ENCODE data around the gene EDEM1.
"Not testable (repeated sequence)": the region's sequence is repeated elsewhere in the genome, so short reads cannot be mapped to it uniquely, and the experiment has no call there.

The EDEM1 gene

DNA sequence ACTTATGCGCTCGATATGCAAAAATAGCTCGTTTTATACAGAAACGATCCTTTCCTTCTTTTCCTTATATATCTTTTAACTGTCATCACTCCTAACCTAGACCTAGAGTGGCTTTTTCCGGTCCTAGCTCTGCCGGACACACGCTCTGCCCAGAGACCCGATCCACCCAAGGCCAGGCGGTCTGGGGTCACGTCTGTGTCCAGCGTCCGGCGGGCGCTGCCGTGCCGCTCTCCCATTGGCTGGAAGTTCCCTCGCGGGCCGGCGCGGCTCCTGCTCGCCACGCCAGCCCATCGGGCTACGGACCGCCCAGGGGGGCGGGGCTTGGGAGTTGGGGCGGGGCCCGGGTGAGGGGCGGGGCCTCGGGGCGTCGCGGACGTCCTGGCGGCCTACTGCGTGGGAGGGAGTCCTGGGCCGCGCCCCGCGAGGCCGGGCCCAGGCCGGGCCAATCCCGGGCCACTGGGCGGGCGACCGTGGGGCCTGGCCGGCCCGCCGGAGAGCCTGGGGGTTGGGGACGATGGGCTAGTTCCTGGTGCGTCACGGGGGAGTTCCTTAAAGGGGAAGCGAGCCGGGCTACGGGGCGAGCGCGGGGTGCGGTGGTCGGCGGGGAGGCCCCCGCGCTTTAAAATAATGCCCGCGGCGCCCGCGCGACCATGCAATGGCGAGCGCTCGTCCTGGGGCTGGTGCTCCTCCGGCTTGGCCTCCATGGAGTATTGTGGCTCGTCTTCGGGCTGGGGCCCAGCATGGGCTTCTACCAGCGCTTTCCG, at the start of gene EDEM1:
Gene EDEM1 (plus strand): TSS at position 552 of the 764 bp plus-strand sequence. CDS start 99 bp downstream, at position 651.
- DNase-seq, result peak; percentile 77 to 88 (median 84)

DNA sequence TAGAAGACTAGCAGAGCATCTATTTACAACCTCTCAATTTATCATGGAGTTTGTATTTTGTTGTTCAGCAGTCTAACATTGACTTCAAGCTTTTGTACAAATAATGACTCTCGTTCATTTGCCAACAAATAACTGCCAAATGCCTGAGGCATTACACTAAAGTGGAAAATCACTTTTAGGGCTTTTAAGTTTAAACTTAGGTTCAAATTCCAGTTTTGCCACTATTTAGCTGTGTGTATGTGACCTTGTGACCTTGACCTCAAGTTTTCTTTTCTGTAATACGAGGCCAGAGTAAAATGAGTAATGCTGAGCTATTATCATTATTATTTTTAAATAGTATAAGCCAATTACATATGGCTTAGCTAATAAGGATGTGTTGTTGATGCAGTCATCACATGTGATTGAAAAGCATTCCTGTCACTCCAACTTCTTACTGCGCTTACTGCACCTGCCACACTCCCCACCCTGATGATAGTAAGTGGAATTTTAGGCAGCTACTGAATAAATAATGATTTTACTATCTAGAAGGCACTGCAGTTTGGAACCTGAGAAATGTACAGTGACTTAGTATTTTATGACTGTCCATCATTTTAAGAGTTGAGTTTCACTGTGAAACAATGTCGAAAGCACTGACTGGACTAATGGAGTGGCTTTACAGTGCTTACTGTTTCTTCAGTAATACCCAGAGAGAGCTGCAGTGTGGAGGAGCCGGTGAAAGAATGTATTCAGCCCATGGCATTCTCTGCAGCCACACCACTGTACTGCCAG, 49.1 kb upstream of the EDEM1 start:
- peak in 1 of 3 experiments; percentile 37 for DNase-seq

DNA sequence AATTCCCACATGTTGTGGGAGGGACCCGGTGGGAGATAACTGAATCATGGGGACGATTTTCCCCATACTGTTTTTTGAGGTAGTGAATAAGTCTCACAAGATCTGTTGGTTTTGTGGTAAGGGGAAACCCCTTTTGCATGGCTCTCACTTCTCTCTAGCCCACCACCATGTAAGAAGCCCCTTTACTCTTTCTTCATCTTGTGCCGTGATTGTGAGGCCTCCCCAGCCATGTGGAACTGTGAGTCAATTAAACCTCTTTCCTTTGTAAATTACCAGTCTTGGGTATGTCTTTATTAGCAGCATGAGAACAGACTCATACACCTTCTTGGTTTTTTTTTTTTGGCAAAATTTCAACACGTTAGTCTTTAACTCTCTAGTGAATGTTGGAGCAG, 47.3 kb upstream of the EDEM1 start:
- DNase-seq, result no peak

DNA sequence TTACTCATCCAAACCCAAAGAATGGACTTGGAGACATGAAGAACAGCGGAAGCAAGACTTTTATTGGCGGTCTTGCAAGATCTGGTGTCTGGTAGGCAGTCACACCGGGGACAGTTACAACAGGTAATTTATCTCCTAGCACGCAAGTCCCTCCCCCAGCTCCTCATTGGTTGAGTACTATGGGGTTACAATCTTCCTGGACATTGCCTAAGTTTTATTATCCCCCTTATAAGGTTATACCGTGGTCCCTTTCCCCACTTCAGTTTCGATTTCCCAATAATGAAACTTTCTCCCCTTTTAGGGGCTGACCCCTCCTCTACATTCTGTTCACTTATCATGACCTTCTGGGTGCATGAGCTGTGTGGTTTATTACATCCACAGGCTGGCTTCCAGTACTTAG, 46.7 kb upstream of the EDEM1 start:
- DNase-seq, result no peak

DNA sequence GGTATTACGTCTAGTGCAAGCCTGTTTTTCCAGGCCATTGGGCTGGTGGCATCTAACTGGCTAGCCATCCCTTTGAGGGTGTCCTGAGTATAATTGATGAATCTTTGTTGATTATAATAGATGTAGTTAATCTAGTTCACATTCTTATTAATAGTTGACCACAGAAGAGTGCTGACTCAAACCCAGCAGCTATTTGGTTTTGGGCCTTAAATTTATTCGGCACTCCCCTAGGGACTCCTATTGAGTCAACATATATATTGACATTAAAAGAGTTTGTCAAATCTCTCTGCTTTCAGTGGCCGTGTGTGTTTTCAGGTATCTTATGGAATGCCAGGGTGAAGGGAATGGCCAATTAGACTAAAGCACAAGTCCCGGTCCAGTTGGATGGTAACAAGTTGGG, 45.7 kb upstream of the EDEM1 start:
- DNase-seq, result no peak

DNA sequence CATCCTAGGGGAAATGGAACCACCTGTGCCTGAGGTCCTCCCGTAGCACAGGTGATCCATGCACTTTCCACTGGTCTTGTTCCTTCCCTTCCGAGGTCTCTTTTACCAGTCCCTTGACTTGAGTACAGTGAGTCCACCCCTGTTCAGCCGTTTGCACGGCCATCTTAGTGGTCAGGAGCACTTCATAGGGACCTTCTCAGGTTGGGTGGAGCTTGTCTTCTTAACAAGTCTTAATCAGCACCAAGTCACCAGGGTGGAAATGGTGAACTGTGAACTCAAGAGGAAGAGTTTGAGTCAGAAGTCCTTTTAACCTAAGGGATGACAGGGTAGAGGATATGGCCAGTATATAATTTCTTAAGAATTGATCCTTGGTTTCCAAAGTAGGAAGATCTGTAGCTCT, 44.0 kb upstream of the EDEM1 start:
- DNase-seq, result no peak

DNA sequence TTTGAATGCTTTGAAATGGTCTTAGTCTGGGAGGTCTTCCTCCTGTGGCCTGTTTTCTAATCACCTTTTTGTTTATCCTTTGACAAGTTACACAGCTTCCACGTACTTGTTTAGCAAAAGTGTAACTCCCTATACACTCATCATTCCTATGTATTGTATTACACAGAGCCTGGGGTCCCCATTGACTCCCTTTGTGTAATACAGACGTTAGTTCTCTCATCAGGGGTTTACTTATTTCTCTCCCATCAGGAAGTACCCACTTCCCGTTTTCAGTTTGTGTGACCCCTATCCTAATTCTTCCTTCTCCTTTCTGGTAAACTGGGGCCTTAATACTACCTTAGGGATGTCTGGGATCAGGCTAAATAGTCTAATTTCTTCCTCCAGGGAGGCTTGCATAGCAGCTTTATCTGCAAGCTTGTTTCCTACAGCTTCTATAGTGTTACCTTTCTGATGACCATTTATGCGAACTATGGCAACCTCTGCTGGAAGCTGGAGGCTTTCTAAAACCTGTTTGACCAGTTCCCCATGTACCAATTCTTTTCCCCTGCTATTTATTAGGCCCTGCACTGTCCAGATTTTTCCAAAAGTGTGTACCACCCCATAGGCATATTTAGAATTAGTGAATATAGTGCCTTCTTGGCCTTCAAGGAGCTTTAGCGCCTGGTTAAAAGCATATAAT, 43.1 kb upstream of the EDEM1 start:
- DNase-seq, result peak in 1 of 3 experiments; percentile 59

DNA sequence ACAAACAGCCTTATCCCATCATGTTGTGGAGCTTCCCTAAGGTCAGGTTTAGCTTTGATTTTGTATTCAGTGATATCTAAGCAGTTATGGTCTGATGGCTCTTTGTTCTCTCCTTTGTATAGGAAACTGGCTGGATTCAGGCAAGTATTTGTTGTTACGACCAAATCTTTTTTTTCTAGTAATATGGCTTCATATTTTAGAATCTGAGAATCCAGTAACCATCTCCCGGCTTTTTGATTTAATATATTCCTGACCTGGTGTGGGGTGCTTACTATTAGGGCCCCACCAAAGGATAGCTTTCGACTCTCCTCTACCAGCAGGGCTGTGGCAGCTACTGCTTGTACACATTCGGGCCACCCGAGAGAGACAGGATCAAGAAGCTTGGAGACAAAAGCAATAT, 42.4 kb upstream of the EDEM1 start:
- DNase-seq, result no peak

DNA sequence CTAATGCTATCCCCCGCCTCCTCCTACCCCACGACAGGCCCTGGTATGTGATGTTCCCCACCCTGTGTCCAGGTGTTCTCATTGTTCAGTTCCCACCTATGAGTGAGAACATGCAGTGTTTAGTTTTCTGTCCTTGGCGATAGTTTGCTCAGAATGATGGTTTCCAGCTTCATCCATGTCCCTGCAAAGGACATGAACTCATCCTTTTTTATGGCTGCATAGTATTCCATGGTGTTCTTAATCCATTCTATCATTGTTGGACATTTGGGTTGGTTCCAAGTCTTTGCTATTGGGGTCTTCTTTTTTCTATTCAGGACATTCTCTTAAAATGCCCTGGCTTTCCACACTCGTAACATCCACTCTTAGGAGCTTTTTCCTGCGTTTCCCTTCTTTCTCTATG, 40.4 kb upstream of the EDEM1 start:
- not testable (repeated sequence) for DNase-seq

DNA sequence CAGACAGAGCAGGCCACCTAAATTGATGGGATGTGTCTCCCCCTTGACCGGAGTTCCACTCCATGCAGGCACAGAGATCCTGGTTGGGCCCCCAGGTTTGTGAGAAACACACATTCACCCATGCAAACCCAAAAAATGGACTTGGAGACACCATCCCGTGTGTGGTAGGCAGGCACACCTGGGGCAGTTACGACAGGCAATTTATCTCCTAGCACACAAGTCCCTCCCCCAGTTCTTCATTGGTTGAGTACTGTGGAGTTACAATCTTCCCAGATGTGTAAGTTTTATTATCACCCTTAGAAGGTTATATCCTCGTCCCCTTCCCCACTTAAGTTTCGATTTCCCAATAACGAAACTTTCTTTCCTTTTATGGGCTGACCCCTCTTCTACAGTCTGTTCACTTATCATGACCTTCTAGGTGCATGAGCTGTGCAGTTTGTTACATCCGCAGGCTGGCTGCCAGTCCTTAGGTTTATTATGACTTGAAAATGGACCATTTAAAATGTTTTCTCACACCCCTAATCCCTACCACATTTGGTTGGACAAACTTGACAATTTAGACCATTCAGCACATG, 38.1 kb upstream of the EDEM1 start:
- no peak for DNase-seq

DNA sequence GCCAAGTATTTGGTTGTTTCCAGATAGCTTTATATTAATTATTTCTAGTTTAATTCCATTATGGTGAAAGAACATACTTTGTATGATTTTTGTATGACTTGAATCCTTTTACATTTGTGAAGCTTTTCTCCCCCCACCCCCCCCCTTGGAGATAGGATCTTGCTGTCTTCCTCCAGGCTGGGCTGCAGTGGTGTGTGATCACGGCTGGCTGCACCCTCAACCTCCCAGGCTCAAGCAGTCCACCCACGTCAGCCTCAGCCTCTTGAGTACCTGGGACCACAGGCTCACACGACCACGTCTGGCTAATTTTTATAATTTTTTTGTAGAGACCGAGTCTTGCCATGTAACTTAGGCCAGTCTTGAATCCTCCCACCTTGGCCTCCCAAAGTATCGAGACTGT, 35.9 kb upstream of the EDEM1 start:
- no peak for DNase-seq

DNA sequence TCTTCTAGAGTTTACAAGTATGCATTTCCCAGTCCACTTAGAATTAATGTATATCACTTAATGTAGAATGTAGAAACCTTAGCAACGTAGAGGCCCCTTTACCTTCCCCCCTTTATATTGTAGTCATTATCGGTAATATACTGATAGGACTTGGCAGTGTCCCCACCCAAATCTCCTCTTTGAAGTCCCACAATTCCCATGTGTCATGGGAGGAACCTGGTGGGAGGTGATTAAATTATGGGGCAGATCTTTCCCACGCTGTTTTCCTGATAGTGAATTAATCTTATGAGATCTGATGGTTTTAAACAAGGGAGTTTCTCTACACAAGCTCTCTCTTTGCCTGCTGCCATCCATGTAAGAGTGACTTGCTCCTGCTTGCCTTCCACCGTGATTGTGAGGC, 34.4 kb upstream of the EDEM1 start:
- DNase-seq, result no peak

DNA sequence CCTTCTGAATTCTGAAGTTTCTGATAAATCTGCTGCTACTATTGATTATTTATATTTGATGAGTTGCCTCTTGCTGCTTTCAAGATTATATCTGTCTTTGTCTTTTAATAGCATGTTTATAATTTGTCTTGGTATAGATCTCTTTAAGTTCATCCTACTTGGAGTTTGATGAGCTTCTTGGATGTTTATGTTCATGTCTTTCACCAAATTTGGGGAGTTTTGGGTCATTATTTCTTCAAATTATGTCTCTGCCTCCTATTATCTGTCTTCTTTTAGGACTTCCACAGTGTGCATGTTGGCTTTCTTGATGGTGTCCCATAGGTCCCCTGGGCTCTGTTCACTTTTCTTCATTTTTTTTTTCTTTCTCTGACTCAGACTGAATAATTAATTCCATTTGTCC, 32.3 kb upstream of the EDEM1 start:
- no peak for DNase-seq

DNA sequence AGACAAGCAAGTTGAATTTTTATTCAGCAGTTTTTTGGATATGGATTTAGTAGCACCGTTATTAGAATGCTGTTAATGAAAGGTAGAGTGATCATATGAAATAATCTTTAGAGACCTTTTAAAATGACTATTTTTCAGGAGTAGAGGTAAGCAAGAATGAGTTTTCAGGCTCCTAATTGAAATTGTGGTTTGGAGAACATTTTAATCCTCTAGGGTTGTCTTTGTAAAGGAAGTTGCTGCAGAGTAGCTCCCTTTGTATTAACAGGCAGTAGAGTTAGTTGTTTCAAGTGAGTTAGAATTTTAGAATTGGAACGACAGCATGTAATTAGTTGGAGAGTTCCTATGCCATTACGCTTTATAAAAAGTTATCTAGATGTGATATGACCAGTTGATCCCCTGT, 27.2 kb upstream of the EDEM1 start:
- no peak for DNase-seq

DNA sequence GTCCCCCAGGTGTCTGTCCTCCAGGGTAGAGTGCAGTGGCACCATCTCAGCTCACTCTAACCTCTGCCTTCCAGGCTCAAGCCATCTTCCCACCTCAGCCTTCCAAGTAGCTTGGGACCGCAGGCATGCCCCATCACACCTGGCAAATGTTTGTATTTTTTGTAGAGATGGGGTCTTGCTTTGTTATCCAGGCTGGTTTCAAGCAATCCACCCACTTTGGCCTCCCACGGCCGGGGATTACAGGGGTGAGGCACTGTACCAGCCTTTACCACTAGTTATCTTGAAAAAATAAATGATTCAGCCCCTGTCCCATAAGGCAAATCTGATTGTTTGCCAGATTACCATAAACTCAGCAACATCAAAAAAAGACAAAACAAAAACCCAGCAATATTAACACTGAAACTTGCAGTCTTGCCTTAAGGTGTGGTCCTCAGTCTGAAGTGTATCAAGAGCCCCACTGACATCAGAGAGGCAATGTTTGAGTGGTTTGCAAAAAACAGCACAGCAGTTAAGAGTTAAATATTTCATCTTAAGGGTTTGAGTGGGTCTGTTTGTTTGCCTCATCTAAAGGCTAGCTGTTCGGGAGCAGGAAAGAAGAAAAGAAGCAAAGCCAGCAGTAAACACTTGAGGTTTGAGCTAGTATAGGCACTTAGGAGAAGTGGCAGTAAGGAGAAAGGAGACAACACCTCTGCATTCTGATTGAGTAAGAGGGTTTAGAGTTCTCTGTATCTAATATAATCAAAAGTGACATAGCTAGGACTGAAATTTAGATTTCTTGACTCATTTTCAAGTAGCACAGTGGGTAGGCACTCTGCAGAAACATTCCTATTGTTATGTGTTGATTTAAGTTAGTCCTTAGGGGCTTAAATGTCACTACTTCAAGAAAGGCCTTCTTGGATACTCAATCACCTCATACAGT, 26.3 kb upstream of the EDEM1 start:
- peak in 2 of 3 experiments; percentile 2 to 69 for DNase-seq

DNA sequence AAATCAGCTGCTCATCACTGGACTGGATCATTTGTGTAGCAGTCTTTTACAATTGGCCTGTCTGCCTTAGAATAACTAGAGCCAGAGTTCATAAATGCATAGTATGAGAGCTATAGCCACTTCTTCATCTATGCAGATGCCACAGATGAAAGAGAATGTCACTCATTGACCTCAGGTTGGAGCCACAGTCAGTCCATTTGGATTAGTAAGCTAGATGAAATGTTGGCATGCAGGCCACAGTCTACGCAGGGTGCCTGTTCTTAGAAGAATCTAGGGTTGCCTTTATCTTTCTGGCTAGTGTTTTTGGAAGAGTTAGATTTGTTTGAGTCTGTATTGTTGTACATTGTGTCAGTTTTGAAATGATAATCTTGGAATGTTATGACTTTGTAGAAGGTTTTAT, 25.4 kb upstream of the EDEM1 start:
- DNase-seq, result no peak

DNA sequence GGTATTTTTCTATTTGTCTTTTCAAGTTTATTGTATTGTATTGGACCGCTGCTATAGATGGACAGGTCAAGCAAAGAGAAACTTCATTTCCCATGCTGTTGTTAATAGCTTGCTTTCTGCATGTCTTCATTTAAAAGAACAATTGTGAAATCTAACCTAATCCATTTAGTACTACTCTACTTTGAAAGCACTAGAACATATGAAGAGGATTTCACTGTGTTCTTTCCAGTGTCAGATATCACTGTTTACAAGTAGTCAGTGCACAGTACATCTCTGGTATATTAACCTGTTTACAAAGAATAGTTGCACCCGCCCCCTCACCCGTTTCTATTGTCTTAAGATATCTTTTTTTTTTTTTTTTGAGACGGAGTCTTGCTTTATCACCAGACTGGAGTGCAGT, 21.8 kb upstream of the EDEM1 start:
- peak in 1 of 3 experiments; percentile 28 for DNase-seq

DNA sequence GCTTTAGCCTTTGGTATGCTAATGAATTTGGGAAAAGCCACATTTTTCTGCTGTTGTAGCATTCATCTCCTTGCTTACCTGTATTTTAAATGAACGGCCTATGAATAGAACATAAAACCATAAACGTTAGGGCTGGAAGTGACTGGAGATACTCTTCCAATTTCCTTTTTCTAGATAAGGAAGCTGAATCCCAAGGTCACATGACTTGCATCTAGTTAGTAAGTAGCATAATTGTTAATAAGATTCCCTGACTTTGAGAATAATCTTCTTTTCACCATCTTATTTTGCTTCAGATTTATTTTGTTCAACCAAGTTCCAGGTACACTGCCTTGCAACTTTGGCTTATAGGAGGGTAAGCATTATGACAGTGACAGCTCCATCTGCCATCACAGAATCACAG, 20.7 kb upstream of the EDEM1 start:
- no peak for DNase-seq

DNA sequence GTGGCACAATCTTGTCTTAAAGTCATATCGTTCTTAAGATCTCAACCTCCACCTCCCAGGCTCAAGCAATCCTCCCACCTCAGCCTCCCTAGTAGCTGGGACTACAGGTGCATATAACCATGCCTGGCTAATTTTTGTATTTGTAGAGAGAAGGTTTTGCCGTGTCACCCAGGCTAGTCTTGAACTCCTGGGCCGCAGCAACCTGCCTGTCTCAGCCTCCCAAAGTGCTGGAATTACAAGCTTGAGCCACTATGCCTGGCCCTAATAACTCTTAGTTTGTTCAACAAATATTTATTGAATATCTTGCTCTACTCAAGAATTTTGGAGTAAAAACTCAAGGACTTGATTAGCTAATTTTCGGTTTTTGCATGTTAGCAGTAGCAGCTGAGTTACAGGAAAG, 19.4 kb upstream of the EDEM1 start:
- DNase-seq, result no peak

DNA sequence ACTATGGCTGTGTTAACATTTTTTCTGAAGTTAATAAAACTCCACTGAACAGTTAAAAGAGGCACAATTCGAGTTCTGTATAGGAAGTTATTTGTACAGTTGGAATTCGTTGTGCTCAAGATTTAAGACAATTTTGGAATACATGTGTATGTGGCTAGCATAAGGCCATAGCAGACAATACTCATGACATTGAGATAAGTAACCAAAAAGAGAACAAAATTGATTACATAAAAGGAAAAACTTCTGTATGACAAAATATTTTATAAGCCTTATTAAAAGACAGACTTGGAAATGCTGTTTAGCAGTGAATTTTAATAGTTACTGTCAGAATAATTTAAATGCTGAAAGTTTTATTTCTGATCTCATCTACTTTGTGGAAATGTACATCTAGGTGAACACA, 17.7 kb upstream of the EDEM1 start:
- DNase-seq, result no peak

DNA sequence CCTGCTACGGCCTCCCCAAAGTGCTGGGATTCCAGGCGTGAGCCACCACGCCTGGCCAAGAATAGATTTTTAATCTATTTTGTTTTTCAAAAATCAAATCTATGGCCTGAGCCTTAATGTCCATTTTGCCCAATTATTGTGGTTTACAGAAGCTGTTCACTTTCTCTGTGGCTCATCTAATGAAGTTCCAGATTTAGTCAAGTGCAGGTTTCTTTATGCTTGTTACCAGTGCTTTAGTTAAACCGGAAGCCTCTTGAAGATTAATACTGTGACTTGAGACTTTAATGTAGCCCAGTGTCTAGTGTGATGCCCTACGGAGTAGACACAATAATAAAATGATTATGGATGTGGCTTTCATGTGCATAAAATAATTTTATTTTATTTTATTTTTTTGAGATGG, 16.5 kb upstream of the EDEM1 start:
- no peak for DNase-seq

DNA sequence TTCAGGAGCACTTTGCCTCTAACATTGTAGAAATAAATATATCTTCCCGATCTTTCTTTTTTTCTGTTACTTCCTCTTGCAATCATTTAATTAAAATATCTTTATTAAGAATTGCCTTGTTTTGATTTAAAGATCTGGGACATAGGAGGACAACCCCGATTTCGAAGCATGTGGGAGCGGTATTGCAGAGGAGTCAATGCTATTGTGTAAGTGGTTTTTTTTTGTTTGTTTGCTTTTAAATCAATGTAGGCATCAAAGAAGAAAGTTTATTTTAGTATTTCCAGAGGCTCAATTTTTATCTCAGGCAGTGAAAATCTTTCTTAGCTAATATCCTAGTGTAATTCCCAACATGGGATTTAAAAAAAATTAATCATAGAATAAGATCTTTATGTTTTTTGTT, 15.5 kb upstream of the EDEM1 start:
- no peak for DNase-seq

Measured in NCI-H1417 (cell line).